Transverse colon (tissue), 4 donors: ENCODE measurements around the gene PBX4.

Experiments used
- CTCF ChIP-seq, 5 experiments: fragments of 200-600 bp in 3 of 5; fragments of 450-650 bp in 2 of 5; sonication (generic) in 3 of 5; IDR thresholded peaks; 1 replicate in 2 of 5; 2 replicates in 3 of 5; pipeline ENCODE4 v1.5.1; 2016 to 2017; ENCODE audit warnings: antibody characterized with exemption in 5 of 5, inconsistent platforms in 3 of 5, mild to moderate bottlenecking in 2 of 5, moderate library complexity in 1 of 5
- EP300 ChIP-seq: sonication (generic); formaldehyde crosslinking; IDR thresholded peaks from one replicate; pipeline ENCODE4 v1.6.1; 2017; ENCODE audit warnings: antibody characterized with exemption, low read depth
- POLR2A ChIP-seq: fragments of 450-650 bp; IDR thresholded peaks from one replicate; pipeline ENCODE4 v1.6.1; 2016; ENCODE audit warnings: antibody characterized with exemption, mild to moderate bottlenecking, moderate library complexity
- POLR2AphosphoS5 ChIP-seq, 3 donors: sonication (generic); formaldehyde crosslinking; IDR thresholded peaks; one replicate each; pipeline ENCODE4 v1.6.1; 2016; ENCODE audit warnings: antibody characterized with exemption in 3 of 3

GRCh38 chr19:19532806-19533701, 85.4 kb downstream of the PBX4 start:
- TF ChIP-seq CTCF (IDR thresholded peaks at IDR 0.05) (no peak), POLR2AphosphoS5 (IDR thresholded peaks at IDR 0.05) (no peak), POLR2A (no peak), EP300 (no peak)
